BE2C (cell line): ENCODE results near the gene BRSK2.

Experiments
- DNase-seq: peaks from one replicate; pipeline ENCODE4 v3.0.0-alpha.2; 2020
- H3K27me3 ChIP-seq: fragments of 250-450 bp; sonication (Bioruptor Pico); 2 replicates; pipeline ENCODE4 v1.5.1; 2020; ENCODE audit warnings: mild to moderate bottlenecking
- H3K36me3 ChIP-seq: fragments of 250-450 bp; sonication (Bioruptor Pico); 2 replicates; pipeline ENCODE4 v1.5.1; 2020; ENCODE audit warnings: mild to moderate bottlenecking
- H3K4me1 ChIP-seq: fragments of 250-450 bp; sonication (Bioruptor Pico); 2 replicates; pipeline ENCODE4 v1.5.1; 2020
- H3K4me3 ChIP-seq: 2 replicates; pipeline ENCODE4 v1.5.1; 2011; ENCODE audit warnings: low read depth, low read length
- H3K9me3 ChIP-seq: fragments of 250-450 bp; sonication (Bioruptor Pico); 2 replicates; pipeline ENCODE4 v1.5.1; 2020
- CTCF ChIP-seq: IDR thresholded peaks from 2 replicates; pipeline ENCODE4 v1.5.1; 2012; ENCODE audit warnings: mild to moderate bottlenecking, low read depth, low read length

BRSK2 gene

GRCh38 chr11:1437500-1437899 is 47.8 kb downstream of the BRSK2 start:
- no peak for TF ChIP-seq CTCF
- H3K4me1 ChIP-seq: peaks cover 13% of the 10 kb centered on the region
- H3K27me3 ChIP-seq: no peaks in the 10 kb centered on the region
- H3K36me3 ChIP-seq: no peaks in the 10 kb centered on the region
- peak; percentile 79 for DNase-seq
- no peaks in the 10 kb centered on the region for H3K9me3 ChIP-seq
- no peak overlapping the region for H3K4me3 ChIP-seq

GRCh38 chr11:1438261-1438966 is 48.7 kb downstream of the BRSK2 start:
- DNase-seq: no peak
- Histone ChIP-seq H3K4me1 (peaks cover 13% of the 10 kb centered on the region), H3K4me3 (no peak overlapping the region), H3K36me3 (no peaks in the 10 kb centered on the region), H3K27me3 (no peaks in the 10 kb centered on the region), H3K9me3 (no peaks in the 10 kb centered on the region)
- TF ChIP-seq CTCF: no peak

- no peaks in the 10 kb centered on the region for H3K9me3 ChIP-seq
- DNase-seq: no peak
- TF ChIP-seq CTCF: no peak
- H3K4me1 ChIP-seq: peaks cover 13% of the 10 kb centered on the region
- H3K27me3 ChIP-seq: no peaks in the 10 kb centered on the region
- H3K4me3 ChIP-seq: no peak overlapping the region
- no peaks in the 10 kb centered on the region for H3K36me3 ChIP-seq
These were observed 49.2 kb downstream of the BRSK2 start for GRCh38 chr11:1438967-1439330.

- DNase-seq: no peak
- no peaks in the 10 kb centered on the region for H3K36me3 ChIP-seq
- no peak for TF ChIP-seq CTCF
- H3K9me3 ChIP-seq: no peaks in the 10 kb centered on the region
- no peak overlapping the region for H3K4me3 ChIP-seq
- H3K27me3 ChIP-seq: no peaks in the 10 kb centered on the region
- peaks cover 13% of the 10 kb centered on the region for H3K4me1 ChIP-seq
These were observed 49.6 kb downstream of the BRSK2 start for GRCh38 chr11:1439341-1439740.

GRCh38 chr11:1440066-1440465 is 50.3 kb downstream of the BRSK2 start:
- Histone ChIP-seq H3K27me3 (no peaks in the 10 kb centered on the region), H3K4me3 (no peak overlapping the region), H3K9me3 (no peaks in the 10 kb centered on the region), H3K4me1 (peaks cover 13% of the 10 kb centered on the region), H3K36me3 (no peaks in the 10 kb centered on the region)
- no peak for DNase-seq
- no peak for TF ChIP-seq CTCF

- no peak for DNase-seq
- TF ChIP-seq CTCF: no peak
- no peaks in the 10 kb centered on the region for H3K9me3 ChIP-seq
- peaks cover 13% of the 10 kb centered on the region for H3K4me1 ChIP-seq
- H3K4me3 ChIP-seq: no peak overlapping the region
- no peaks in the 10 kb centered on the region for H3K27me3 ChIP-seq
- H3K36me3 ChIP-seq: no peaks in the 10 kb centered on the region
These were observed 50.8 kb downstream of the BRSK2 start for GRCh38 chr11:1440496-1440895.
